Daoy (cell line): ENCODE data around the gene TSSK1B. TPM values are rescaled to one million over a fixed set of nuclear protein-coding genes. Genes with fewer than 3 reads are reported as not detected.
A peak's percentile ranks its signal among the peaks of the same experiment; 100 is the strongest.
"Not testable (repeated sequence)": the region's sequence is repeated elsewhere in the genome, so short reads cannot be mapped to it uniquely, and the experiment has no call there.

Experiments
- DNase-seq: peaks from one replicate; pipeline ENCODE4 v3.0.0-alpha.2; 2015; ENCODE audit warnings: low read depth
- total RNA-seq: library from RNA; depleted of rRNA; stranded (reverse); fragments of >200 nt; shearing (Covaris generic); gene quantifications from 2 replicates; pipeline ENCODE4 v1.2.3, GENCODE V29; 2014; rRNA removed

The TSSK1B gene
- total RNA-seq, 1 experiment from 2014 or later, result not detected

- not testable (repeated sequence) for DNase-seq
Observed at GRCh38 chr5:113397986-113398385, 36.8 kb downstream of the TSSK1B start.

DNA sequence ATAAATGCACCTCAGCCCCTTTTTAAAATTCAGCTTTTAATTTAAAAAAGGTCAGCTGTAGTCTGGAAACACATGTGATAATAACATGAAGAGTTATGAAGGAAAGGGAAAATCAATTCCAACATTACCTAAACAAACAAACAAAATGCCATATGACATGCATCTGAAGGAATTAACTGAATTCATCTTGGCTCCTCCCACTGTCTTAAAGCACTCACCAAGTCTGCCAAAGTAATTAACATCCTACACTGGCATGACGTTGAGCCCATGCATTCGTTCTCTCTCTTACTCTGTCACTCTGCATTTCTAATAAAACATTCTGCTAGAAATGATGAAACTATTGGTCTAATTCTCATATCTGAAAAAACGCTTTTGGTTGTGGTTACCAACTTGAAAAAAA lies 37.7 kb downstream of the TSSK1B start:
- DNase-seq, result no peak

GRCh38 chr5:113394658-113395057 lies 40.1 kb downstream of the TSSK1B start:
- DNase-seq, result no peak

DNA sequence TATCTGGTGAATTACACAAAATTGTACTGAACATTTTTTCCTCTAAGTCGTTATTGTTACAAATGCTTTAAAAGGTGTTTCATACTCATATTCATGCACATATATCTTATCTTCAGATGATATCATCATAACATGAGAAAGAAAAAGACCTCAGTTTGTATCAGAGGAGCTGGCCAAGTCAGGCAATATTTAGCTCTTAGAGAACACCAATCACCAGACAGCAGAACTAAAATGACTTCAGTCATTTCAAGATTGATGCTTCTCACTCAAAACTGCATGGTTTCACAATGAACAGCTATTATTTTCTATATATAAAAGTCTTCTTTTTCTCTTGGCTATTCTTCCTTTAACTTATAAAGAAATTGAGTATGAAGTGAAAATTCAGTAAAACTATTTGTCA lies 44.6 kb downstream of the TSSK1B start:
- DNase-seq, result no peak

DNA sequence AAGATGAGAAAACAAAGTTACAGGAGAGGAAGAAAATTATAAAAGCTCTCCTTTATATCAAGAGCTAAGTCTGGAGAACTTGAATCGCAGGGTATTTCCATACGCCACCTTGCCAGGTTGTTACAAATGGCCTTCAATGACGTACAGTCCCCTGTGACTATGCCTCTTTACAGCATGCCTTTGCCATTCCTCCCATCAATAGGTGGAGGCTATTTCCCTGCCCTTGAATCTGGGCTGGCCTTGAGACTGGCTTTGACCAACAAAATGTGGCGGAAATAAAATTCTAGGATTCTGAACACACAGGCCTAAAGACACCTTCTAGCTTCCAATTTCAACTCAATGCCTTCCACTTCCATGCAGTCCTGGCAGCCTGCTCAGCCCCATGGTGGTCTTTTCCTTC lies 45.7 kb downstream of the TSSK1B start:
- DNase-seq, result no peak

GRCh38 chr5:113387844-113388243 lies 46.9 kb downstream of the TSSK1B start:
- no peak for DNase-seq

- no peak for DNase-seq
Observed at GRCh38 chr5:113384782-113385285, 50.0 kb downstream of the TSSK1B start.

GRCh38 chr5:113382731-113383130 lies 52.1 kb downstream of the TSSK1B start:
- peak; percentile 46 for DNase-seq

Other genes with a start within 250 kb of the TSSK1B start
- gene MCC, start 53.5 kb upstream of the TSSK1B start, total RNA-seq, result 11.8 and 13.0 TPM in 2 replicates
- gene YTHDC2, start 78.7 kb upstream of the TSSK1B start, total RNA-seq, result 21.3 and 31.4 TPM in 2 replicates